Activated CD8-positive, alpha-beta T cell treated with anti-CD3 and anti-CD28 coated beads, Interleukin-2, amount 10 ng/mL, durations not matched to agents 7 days and 5 days (primary cell): ENCODE data around the gene SLC25A21. TPM values are rescaled to one million over a fixed set of nuclear protein-coding genes. Genes with fewer than 3 reads are reported as not detected.
"Not testable (repeated sequence)": the region's sequence is repeated elsewhere in the genome, so short reads cannot be mapped to it uniquely, and the experiment has no call there.

Experiments
- ATAC-seq: fragments of 150-1000 bp; cut with Tn5 transposase; one replicate; pipeline ENCODE4 v1.10.0; 2021; ENCODE audit warnings: moderate library complexity
- CTCF ChIA-PET: fragments of 350-600 bp; sonication (Branson Sonifier 250); formaldehyde crosslinking; loops from one replicate; lab custom pipeline; 2021; ENCODE audit warnings: antibody characterized with exemption; lab: Charles Lee
- POLR2A ChIA-PET: fragments of 350-600 bp; sonication (Branson Sonifier 250); formaldehyde crosslinking; loops from one replicate; lab custom pipeline; 2021; ENCODE audit warnings: antibody characterized with exemption; lab: Charles Lee
- DNase-seq: peaks from one replicate; pipeline ENCODE4 v3.0.0-alpha.2; 2020
- H3K27ac Mint-ChIP-seq: one replicate; pipeline ENCODE4 v1.8.0; 2021; ENCODE audit warnings: mild to moderate bottlenecking, mixed read lengths
- H3K27me3 Mint-ChIP-seq: one replicate; pipeline ENCODE4 v1.8.0; 2021; ENCODE audit warnings: low read depth, mixed read lengths
- H3K36me3 Mint-ChIP-seq: one replicate; pipeline ENCODE4 v1.8.0; 2021; ENCODE audit warnings: low read depth, mixed read lengths
- H3K4me1 Mint-ChIP-seq: one replicate; pipeline ENCODE4 v1.8.0; 2021; ENCODE audit warnings: low read depth, mixed read lengths
- H3K4me3 Mint-ChIP-seq: one replicate; pipeline ENCODE4 v1.8.0; 2021; ENCODE audit warnings: mild to moderate bottlenecking, mixed read lengths
- H3K9me3 Mint-ChIP-seq: one replicate; pipeline ENCODE4 v1.8.0; 2022; ENCODE audit warnings: mixed read lengths; ENCODE audit not compliant: insufficient read depth
- total RNA-seq, 2 experiments: library from RNA; stranded (reverse); gene quantifications; one replicate each; pipeline ENCODE4 v1.2.3, GENCODE V29; 2021

Gene SLC25A21
- total RNA-seq, 2 experiments from 2014 or later = not detected

GRCh38 chr14:37157987-37158386 is 14.4 kb downstream of the SLC25A21 start:
- ChIA-PET CTCF (interaction anchor here (0.8 kb wide), 1 partner anchor 9 kb away, joined by 3 read pairs; no protein-coding TSS in a partner anchor), POLR2A (no interaction called here)
- H3K4me1 Mint-ChIP-seq = no peaks in the 10 kb centered on the region
- H3K36me3 Mint-ChIP-seq = no peaks in the 10 kb centered on the region
- peaks cover 10% of the 10 kb centered on the region for H3K9me3 Mint-ChIP-seq
- no peak overlapping the region for H3K27ac Mint-ChIP-seq
- no peaks in the 10 kb centered on the region for H3K27me3 Mint-ChIP-seq
- no peak overlapping the region for H3K4me3 Mint-ChIP-seq
- ATAC-seq (no peak), DNase-seq (no peak)

- peaks cover 4% of the 10 kb centered on the region for H3K9me3 Mint-ChIP-seq
- no peaks in the 10 kb centered on the region for H3K36me3 Mint-ChIP-seq
- no peaks in the 10 kb centered on the region for H3K27me3 Mint-ChIP-seq
- H3K4me1 Mint-ChIP-seq = no peaks in the 10 kb centered on the region
- ChIA-PET CTCF (no interaction called here), POLR2A (no interaction called here)
- ATAC-seq (no peak), DNase-seq (no peak)
- H3K4me3 Mint-ChIP-seq = no peak overlapping the region
- no peak overlapping the region for H3K27ac Mint-ChIP-seq
These were observed 18.9 kb downstream of the SLC25A21 start for GRCh38 chr14:37153483-37153882.

- no peaks in the 10 kb centered on the region for H3K36me3 Mint-ChIP-seq
- no peaks in the 10 kb centered on the region for H3K4me1 Mint-ChIP-seq
- no peak for ATAC-seq
- H3K4me3 Mint-ChIP-seq = no peak overlapping the region
- no peaks in the 10 kb centered on the region for H3K27me3 Mint-ChIP-seq
- POLR2A ChIA-PET = no interaction called here
- DNase-seq = no peak
- H3K9me3 Mint-ChIP-seq = peaks cover 4% of the 10 kb centered on the region
- no peak overlapping the region for H3K27ac Mint-ChIP-seq
- CTCF ChIA-PET = no interaction called here
These were observed 19.4 kb downstream of the SLC25A21 start for GRCh38 chr14:37153005-37153404.

GRCh38 chr14:37150414-37150813 is 22.0 kb downstream of the SLC25A21 start:
- DNase-seq (no peak), ATAC-seq (no peak)
- Mint-ChIP-seq H3K27me3 (no peaks in the 10 kb centered on the region), H3K4me3 (no peak overlapping the region), H3K36me3 (no peaks in the 10 kb centered on the region), H3K9me3 (peaks cover 4% of the 10 kb centered on the region), H3K27ac (no peak overlapping the region), H3K4me1 (no peaks in the 10 kb centered on the region)
- ChIA-PET CTCF (interaction anchor here (1.0 kb wide), 1 partner anchor 15 kb away, joined by 4 read pairs; no protein-coding TSS in a partner anchor), POLR2A (no interaction called here)

GRCh38 chr14:37147310-37147880 is 25.0 kb downstream of the SLC25A21 start:
- Mint-ChIP-seq H3K27ac (no peak overlapping the region), H3K4me1 (no peaks in the 10 kb centered on the region), H3K9me3 (no peaks in the 10 kb centered on the region), H3K4me3 (no peak overlapping the region), H3K36me3 (no peaks in the 10 kb centered on the region), H3K27me3 (no peaks in the 10 kb centered on the region)
- no peak for ATAC-seq
- ChIA-PET POLR2A (interaction anchor here (0.6 kb wide), 1 partner anchor 643 kb away, joined by 3 read pairs; no protein-coding TSS in a partner anchor), CTCF (no interaction called here)
- no peak for DNase-seq

- H3K36me3 Mint-ChIP-seq, H3K27ac Mint-ChIP-seq, H3K9me3 Mint-ChIP-seq, ATAC-seq, POLR2A ChIA-PET, H3K4me1 Mint-ChIP-seq, CTCF ChIA-PET, DNase-seq, H3K27me3 Mint-ChIP-seq, H3K4me3 Mint-ChIP-seq: not testable (repeated sequence)
These were observed 26.0 kb downstream of the SLC25A21 start for GRCh38 chr14:37146438-37146837.

- CTCF ChIA-PET = no interaction called here
- ATAC-seq (no peak), DNase-seq (no peak)
- Mint-ChIP-seq H3K27ac (no peak overlapping the region), H3K36me3 (no peaks in the 10 kb centered on the region), H3K9me3 (no peaks in the 10 kb centered on the region), H3K27me3 (no peaks in the 10 kb centered on the region), H3K4me3 (no peak overlapping the region), H3K4me1 (no peaks in the 10 kb centered on the region)
- POLR2A ChIA-PET = no interaction called here
These were observed 27.0 kb downstream of the SLC25A21 start for GRCh38 chr14:37145395-37145794.

GRCh38 chr14:37144729-37145363 is 27.6 kb downstream of the SLC25A21 start:
- Mint-ChIP-seq H3K36me3 (no peaks in the 10 kb centered on the region), H3K27ac (no peak overlapping the region), H3K27me3 (no peaks in the 10 kb centered on the region), H3K4me3 (no peak overlapping the region), H3K9me3 (no peaks in the 10 kb centered on the region), H3K4me1 (no peaks in the 10 kb centered on the region)
- no peak for DNase-seq
- CTCF ChIA-PET = no interaction called here
- POLR2A ChIA-PET = no interaction called here
- ATAC-seq = no peak

GRCh38 chr14:37143475-37143874 is 28.9 kb downstream of the SLC25A21 start:
- DNase-seq (no peak), ATAC-seq (no peak)
- H3K9me3 Mint-ChIP-seq = no peaks in the 10 kb centered on the region
- H3K36me3 Mint-ChIP-seq = no peaks in the 10 kb centered on the region
- H3K4me3 Mint-ChIP-seq = no peak overlapping the region
- H3K4me1 Mint-ChIP-seq = no peaks in the 10 kb centered on the region
- no peaks in the 10 kb centered on the region for H3K27me3 Mint-ChIP-seq
- ChIA-PET CTCF (no interaction called here), POLR2A (no interaction called here)
- no peak overlapping the region for H3K27ac Mint-ChIP-seq

GRCh38 chr14:37142835-37143401 is 29.5 kb downstream of the SLC25A21 start:
- H3K36me3 Mint-ChIP-seq = no peaks in the 10 kb centered on the region
- H3K27ac Mint-ChIP-seq = no peak overlapping the region
- no peak overlapping the region for H3K4me3 Mint-ChIP-seq
- no peaks in the 10 kb centered on the region for H3K9me3 Mint-ChIP-seq
- ChIA-PET POLR2A (no interaction called here), CTCF (no interaction called here)
- H3K4me1 Mint-ChIP-seq = no peaks in the 10 kb centered on the region
- ATAC-seq (no peak), DNase-seq (no peak)
- H3K27me3 Mint-ChIP-seq = no peaks in the 10 kb centered on the region

- Mint-ChIP-seq H3K9me3 (no peaks in the 10 kb centered on the region), H3K36me3 (no peaks in the 10 kb centered on the region), H3K4me1 (no peaks in the 10 kb centered on the region), H3K27ac (no peak overlapping the region), H3K4me3 (no peak overlapping the region), H3K27me3 (no peaks in the 10 kb centered on the region)
- ChIA-PET CTCF (no interaction called here), POLR2A (no interaction called here)
- no peak for DNase-seq
- no peak for ATAC-seq
These were observed 32.2 kb downstream of the SLC25A21 start for GRCh38 chr14:37140176-37140575.

GRCh38 chr14:37139710-37140109 is 32.7 kb downstream of the SLC25A21 start:
- Mint-ChIP-seq H3K36me3 (no peaks in the 10 kb centered on the region), H3K27me3 (no peaks in the 10 kb centered on the region), H3K9me3 (no peaks in the 10 kb centered on the region), H3K4me1 (no peaks in the 10 kb centered on the region), H3K27ac (no peak overlapping the region), H3K4me3 (no peak overlapping the region)
- ATAC-seq = no peak
- ChIA-PET POLR2A (no interaction called here), CTCF (no interaction called here)
- no peak for DNase-seq
